Panc1 (cell line): ENCODE measurements around the gene HARBI1. TPM values are rescaled to one million over a fixed set of nuclear protein-coding genes. Genes with fewer than 3 reads are reported as not detected.
"Not testable (repeated sequence)": the region's sequence is repeated elsewhere in the genome, so short reads cannot be mapped to it uniquely, and the experiment has no call there.

Experiments used
- ATAC-seq: fragments of 200-7000 bp; cut with Tn5 transposase; 2 replicates; pipeline ENCODE4 v1.9.1; 2020; ENCODE audit warnings: mild to moderate bottlenecking, moderate library complexity
- BruUV-seq: library from RNA; stranded (reverse); fragments of 400-500 nt; replicated peaks from 2 replicates; lab custom pipeline; 2021; lab: Mats Ljungman, UMichigan
- CTCF ChIA-PET: fragments of 300-600 bp; sonication (Branson Sonifier 250); formaldehyde crosslinking; loops from one replicate; lab custom pipeline; 2022; ENCODE audit warnings: antibody characterized with exemption; lab: Charles Lee
- POLR2A ChIA-PET: fragments of 300-600 bp; sonication (Branson Sonifier 250); formaldehyde crosslinking; loops from one replicate; lab custom pipeline; 2022; ENCODE audit warnings: antibody characterized with exemption; lab: Charles Lee
- DNase-seq: peaks from one replicate; pipeline ENCODE4 v3.0.0-alpha.2; 2010; ENCODE audit warnings: low read depth, low spot score
- H3K27ac ChIP-seq: 2 replicates; pipeline ENCODE4 v1.5.1; 2011; ENCODE audit warnings: mild to moderate bottlenecking, low read length, inconsistent platforms
- H3K27me3 ChIP-seq: fragments of 200-500 bp; sonication (Bioruptor generic); 2 replicates; pipeline ENCODE4 v1.6.0; 2014; ENCODE audit warnings: low read length, inconsistent platforms; ENCODE audit not compliant: control insufficient read depth, insufficient read depth
- H3K36me3 ChIP-seq: fragments of 200-500 bp; sonication (Bioruptor generic); 2 replicates; pipeline ENCODE4 v1.5.1; 2014; ENCODE audit warnings: inconsistent platforms, mild to moderate bottlenecking, low read length, moderate library complexity; ENCODE audit not compliant: control insufficient read depth, insufficient read depth
- H3K4me1 ChIP-seq: 2 replicates; pipeline ENCODE4 v1.5.1; 2011; ENCODE audit warnings: inconsistent platforms, mild to moderate bottlenecking, low read length, moderate library complexity; ENCODE audit not compliant: control insufficient read depth, insufficient read depth
- H3K4me3 ChIP-seq, 2 experiments: 2 replicates each; pipeline ENCODE4 v1.5.1; 2011 to 2012; ENCODE audit warnings: low read depth in 2 of 2, low read length in 2 of 2, mild to moderate bottlenecking in 2 of 2, inconsistent platforms in 1 of 2, moderate library complexity in 1 of 2
- H3K9me3 ChIP-seq: fragments of 200-500 bp; sonication (Bioruptor generic); 2 replicates; pipeline ENCODE4 v1.5.1; 2014; ENCODE audit warnings: low read depth, mild to moderate bottlenecking, inconsistent platforms, low read length, moderate library complexity; ENCODE audit not compliant: control insufficient read depth, insufficient read depth
- POLR2AphosphoS5 ChIP-seq: IDR thresholded peaks from 2 replicates; pipeline ENCODE4 v1.6.1; 2012; ENCODE audit warnings: mild to moderate bottlenecking, low read depth, low read length, moderate library complexity
- SIN3A ChIP-seq: IDR thresholded peaks from 2 replicates; pipeline ENCODE4 v1.6.1; 2012; ENCODE audit warnings: low read depth, mild to moderate bottlenecking, low read length, moderate library complexity, borderline replicate concordance; ENCODE audit not compliant: insufficient read depth
- TCF7L2 ChIP-seq: IDR thresholded peaks from 2 replicates; pipeline ENCODE4 v1.6.1; 2011; ENCODE audit warnings: mild to moderate bottlenecking, low read depth, low read length, inconsistent platforms
- in situ Hi-C: cut with HindIII; loops from 2 replicates; pipeline ENCODE4 v1.10.0; 2016; ENCODE audit warnings: low sequenced_read_pairs, low pct_unique_long_range_greater_than_20kb
- intact Hi-C: fragments of 100-400 bp; cut with micrococcal nuclease; formaldehyde crosslinking; loops from one replicate; pipeline ENCODE4 v1.10.0; 2022; ENCODE audit not compliant: unreplicated experiment
- total RNA-seq: library from RNA; stranded (reverse); gene quantifications from one replicate; pipeline ENCODE4 v1.2.1, GENCODE V29; 2021; ENCODE audit not compliant: unreplicated experiment
- TF ChIP-seq, protein P1 (sequence below), 2 experiments: IDR thresholded peaks; 2 replicates each; pipeline ENCODE4 v1.6.1; 2011 to 2012; ENCODE audit warnings: low read depth in 2 of 2, control low read depth in 1 of 2, low read length in 1 of 2, mild to moderate bottlenecking in 1 of 2, moderate library complexity in 1 of 2; ENCODE audit not compliant: insufficient read depth in 1 of 2
- TF ChIP-seq, protein P2 (sequence below): fragments of 450-650 bp; IDR thresholded peaks from 2 replicates; pipeline ENCODE4 v1.5.1; 2017; ENCODE audit warnings: mild to moderate bottlenecking

HARBI1 gene
- total RNA-seq, 1 experiment from 2014 or later, result 6.4 TPM

DNA sequence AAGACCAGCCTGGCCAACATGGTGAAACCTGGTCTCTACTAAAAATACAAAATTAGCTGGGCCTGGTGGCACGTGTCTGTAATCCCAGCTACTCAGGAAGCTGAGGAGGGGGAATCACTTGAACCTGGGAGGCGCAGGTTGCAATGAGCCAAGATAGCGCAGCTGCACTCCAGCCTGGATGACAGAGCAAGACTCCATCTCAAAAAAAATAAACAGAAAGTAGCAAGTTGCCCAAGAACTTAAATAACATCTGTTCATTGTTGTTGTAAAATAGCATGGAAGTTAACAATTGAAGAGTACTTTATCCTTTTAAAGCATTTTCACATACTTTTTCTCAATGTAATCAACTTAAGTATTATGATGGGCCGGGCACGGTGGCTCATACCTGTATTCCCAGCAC, 28.9 kb downstream of the HARBI1 start:
- Histone ChIP-seq H3K27ac (no peak overlapping the region), H3K27me3 (no peaks in the 10 kb centered on the region), H3K4me1 (peaks cover 25% of the 10 kb centered on the region), H3K4me3 (no peak overlapping the region), H3K36me3 (no peaks in the 10 kb centered on the region; the same call in 1 of the 2 replicates), H3K9me3 (no peaks in the 10 kb centered on the region)
- no TSS peak for BruUV-seq
- DNase-seq (no peak), ATAC-seq (no peak)
- in situ Hi-C loops (no loop called here), intact Hi-C loops (no loop called here)
- CTCF ChIA-PET, result no interaction called here
- POLR2A ChIA-PET, result interaction anchor here (0.7 kb wide), 1 partner anchor 36 kb away, joined by 3 read pairs; no protein-coding TSS in a partner anchor
- TF ChIP-seq POLR2AphosphoS5, result no peak
- no peak for TF ChIP-seq TCF7L2
- no peak for TF ChIP-seq SIN3A
- TF ChIP-seq, protein P1, sequence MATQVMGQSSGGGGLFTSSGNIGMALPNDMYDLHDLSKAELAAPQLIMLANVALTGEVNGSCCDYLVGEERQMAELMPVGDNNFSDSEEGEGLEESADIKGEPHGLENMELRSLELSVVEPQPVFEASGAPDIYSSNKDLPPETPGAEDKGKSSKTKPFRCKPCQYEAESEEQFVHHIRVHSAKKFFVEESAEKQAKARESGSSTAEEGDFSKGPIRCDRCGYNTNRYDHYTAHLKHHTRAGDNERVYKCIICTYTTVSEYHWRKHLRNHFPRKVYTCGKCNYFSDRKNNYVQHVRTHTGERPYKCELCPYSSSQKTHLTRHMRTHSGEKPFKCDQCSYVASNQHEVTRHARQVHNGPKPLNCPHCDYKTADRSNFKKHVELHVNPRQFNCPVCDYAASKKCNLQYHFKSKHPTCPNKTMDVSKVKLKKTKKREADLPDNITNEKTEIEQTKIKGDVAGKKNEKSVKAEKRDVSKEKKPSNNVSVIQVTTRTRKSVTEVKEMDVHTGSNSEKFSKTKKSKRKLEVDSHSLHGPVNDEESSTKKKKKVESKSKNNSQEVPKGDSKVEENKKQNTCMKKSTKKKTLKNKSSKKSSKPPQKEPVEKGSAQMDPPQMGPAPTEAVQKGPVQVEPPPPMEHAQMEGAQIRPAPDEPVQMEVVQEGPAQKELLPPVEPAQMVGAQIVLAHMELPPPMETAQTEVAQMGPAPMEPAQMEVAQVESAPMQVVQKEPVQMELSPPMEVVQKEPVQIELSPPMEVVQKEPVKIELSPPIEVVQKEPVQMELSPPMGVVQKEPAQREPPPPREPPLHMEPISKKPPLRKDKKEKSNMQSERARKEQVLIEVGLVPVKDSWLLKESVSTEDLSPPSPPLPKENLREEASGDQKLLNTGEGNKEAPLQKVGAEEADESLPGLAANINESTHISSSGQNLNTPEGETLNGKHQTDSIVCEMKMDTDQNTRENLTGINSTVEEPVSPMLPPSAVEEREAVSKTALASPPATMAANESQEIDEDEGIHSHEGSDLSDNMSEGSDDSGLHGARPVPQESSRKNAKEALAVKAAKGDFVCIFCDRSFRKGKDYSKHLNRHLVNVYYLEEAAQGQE (IDR thresholded peaks at IDR 0.05; ENCODE audit: insufficient read depth in 1 of 2, low read depth in 2 of 2, low read length in 1 of 2), result no peak

DNA sequence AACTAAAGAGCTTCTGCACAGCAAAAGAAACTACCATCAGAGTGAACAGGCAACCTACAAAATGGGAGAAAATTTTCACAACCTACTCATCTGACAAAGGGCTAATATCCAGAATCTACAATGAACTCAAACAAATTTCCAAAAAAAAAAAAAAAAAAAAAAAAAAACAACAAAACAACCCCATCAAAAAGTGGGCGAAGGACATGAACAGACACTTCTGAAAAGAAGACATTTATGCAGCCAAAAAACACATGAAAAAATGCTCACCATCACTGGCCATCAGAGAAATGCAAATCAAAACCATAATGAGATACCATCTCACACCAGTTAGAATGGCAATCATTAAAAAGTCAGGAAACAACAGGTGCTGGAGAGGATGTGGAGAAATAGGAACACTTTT, 33.5 kb downstream of the HARBI1 start:
- BruUV-seq, ATAC-seq, POLR2A ChIA-PET, H3K9me3 ChIP-seq, in situ Hi-C loops, DNase-seq, H3K27ac ChIP-seq, H3K4me1 ChIP-seq, H3K36me3 ChIP-seq, H3K27me3 ChIP-seq, H3K4me3 ChIP-seq, CTCF ChIA-PET, intact Hi-C loops: not testable (repeated sequence)

DNA sequence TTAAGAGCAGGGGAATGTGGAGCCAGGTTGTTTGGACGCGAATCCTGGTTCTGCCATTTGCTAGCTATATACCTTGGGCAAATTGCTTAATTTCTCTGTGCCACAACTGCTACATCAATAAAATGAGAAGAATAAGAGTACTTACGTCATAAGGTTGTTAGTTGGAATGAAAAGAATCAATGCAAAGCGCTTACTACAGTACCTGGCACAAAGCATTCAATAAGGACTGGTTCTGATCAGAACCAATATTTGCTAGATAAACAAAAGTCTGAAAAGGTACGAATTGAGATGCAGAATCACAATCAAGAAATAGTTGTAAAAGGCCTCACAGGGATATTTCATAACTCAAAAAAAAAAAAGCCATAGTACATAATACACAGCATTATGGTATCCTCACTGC, 34.4 kb downstream of the HARBI1 start:
- H3K4me1 ChIP-seq, result peaks cover 2% of the 10 kb centered on the region; the same call in 1 of the 2 replicates
- in situ Hi-C loops, result no loop called here
- ATAC-seq, result no peak
- ChIA-PET CTCF (no interaction called here), POLR2A (no interaction called here)
- H3K27me3 ChIP-seq, result no peaks in the 10 kb centered on the region
- no peak overlapping the region for H3K4me3 ChIP-seq
- DNase-seq, result no peak
- no peak overlapping the region for H3K27ac ChIP-seq
- no peak for TF ChIP-seq TCF7L2
- no peak for TF ChIP-seq SIN3A
- TF ChIP-seq POLR2AphosphoS5, result no peak
- TF ChIP-seq, protein P2, sequence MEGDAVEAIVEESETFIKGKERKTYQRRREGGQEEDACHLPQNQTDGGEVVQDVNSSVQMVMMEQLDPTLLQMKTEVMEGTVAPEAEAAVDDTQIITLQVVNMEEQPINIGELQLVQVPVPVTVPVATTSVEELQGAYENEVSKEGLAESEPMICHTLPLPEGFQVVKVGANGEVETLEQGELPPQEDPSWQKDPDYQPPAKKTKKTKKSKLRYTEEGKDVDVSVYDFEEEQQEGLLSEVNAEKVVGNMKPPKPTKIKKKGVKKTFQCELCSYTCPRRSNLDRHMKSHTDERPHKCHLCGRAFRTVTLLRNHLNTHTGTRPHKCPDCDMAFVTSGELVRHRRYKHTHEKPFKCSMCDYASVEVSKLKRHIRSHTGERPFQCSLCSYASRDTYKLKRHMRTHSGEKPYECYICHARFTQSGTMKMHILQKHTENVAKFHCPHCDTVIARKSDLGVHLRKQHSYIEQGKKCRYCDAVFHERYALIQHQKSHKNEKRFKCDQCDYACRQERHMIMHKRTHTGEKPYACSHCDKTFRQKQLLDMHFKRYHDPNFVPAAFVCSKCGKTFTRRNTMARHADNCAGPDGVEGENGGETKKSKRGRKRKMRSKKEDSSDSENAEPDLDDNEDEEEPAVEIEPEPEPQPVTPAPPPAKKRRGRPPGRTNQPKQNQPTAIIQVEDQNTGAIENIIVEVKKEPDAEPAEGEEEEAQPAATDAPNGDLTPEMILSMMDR, result no peak
- TF ChIP-seq, protein P1 (IDR thresholded peaks at IDR 0.05; ENCODE audit: insufficient read depth in 1 of 2, low read depth in 2 of 2, low read length in 1 of 2), result no peak
- H3K36me3 ChIP-seq, result no peaks in the 10 kb centered on the region
- intact Hi-C loops, result no loop called here
- no peaks in the 10 kb centered on the region for H3K9me3 ChIP-seq
- BruUV-seq, result no TSS peak
